HepG2 (cell line): Measurements from ENCODE around the gene MED25. TPM values are rescaled to one million over a fixed set of nuclear protein-coding genes. Genes with fewer than 3 reads are reported as not detected.

Source experiments
- BCLAF1 ChIP-seq: fragments of 450-650 bp; IDR thresholded peaks from 2 replicates; pipeline ENCODE4 v1.6.1; 2017; ENCODE audit warnings: mild to moderate bottlenecking
- BHLHE40 ChIP-seq: IDR thresholded peaks from 2 replicates; pipeline ENCODE4 v1.6.1; 2011; ENCODE audit warnings: low read length, improper control_type of control experiment
- DR1 ChIP-seq: sonication (generic); formaldehyde crosslinking; IDR thresholded peaks from 2 replicates; pipeline ENCODE4 v1.8.0; 2021; ENCODE audit warnings: mild to moderate bottlenecking, missing genetic modification reagents, inconsistent platforms
- ELF3 ChIP-seq: IDR thresholded peaks from 2 replicates; pipeline ENCODE4 v1.6.1; 2016; ENCODE audit warnings: missing genetic modification reagents, missing compliant biosample characterization
- ISX ChIP-seq: sonication (generic); formaldehyde crosslinking; conservative IDR thresholded peaks from 2 replicates; pipeline ENCODE4 v1.5.0; 2020; ENCODE audit warnings: missing genetic modification reagents
- KDM2A ChIP-seq: sonication (generic); formaldehyde crosslinking; IDR thresholded peaks from 2 replicates; pipeline ENCODE4 v1.4.0; 2020; ENCODE audit warnings: low read depth, missing genetic modification reagents, borderline replicate concordance
- MEF2D ChIP-seq: sonication (generic); formaldehyde crosslinking; IDR thresholded peaks from 2 replicates; pipeline ENCODE4 v1.5.1; 2020; ENCODE audit warnings: mild to moderate bottlenecking, missing genetic modification reagents
- MYC ChIP-seq: sonication (generic); formaldehyde crosslinking; IDR thresholded peaks from 2 replicates; pipeline ENCODE4 v1.9.0; 2021; ENCODE audit warnings: missing genetic modification reagents, borderline replicate concordance
- NBN ChIP-seq: fragments of 450-650 bp; conservative IDR thresholded peaks from 2 replicates; pipeline ENCODE4 v1.6.1; 2017
- NCOR1 ChIP-seq: fragments of 200-600 bp; sonication (generic); IDR thresholded peaks from 2 replicates; pipeline ENCODE4 v1.7.0; 2017; ENCODE audit warnings: antibody characterized with exemption, low read length, borderline replicate concordance
- PAX8 ChIP-seq: sonication (generic); formaldehyde crosslinking; IDR thresholded peaks from 2 replicates; pipeline ENCODE4 v1.8.0; 2022; ENCODE audit warnings: mild to moderate bottlenecking, missing genetic modification reagents, borderline replicate concordance
- RERE ChIP-seq: IDR thresholded peaks from 2 replicates; pipeline ENCODE4 v1.6.1; 2016; ENCODE audit warnings: low read depth, missing genetic modification reagents, missing compliant biosample characterization
- SPEN ChIP-seq: sonication (generic); formaldehyde crosslinking; IDR thresholded peaks from 2 replicates; pipeline ENCODE4 v1.5.1; 2020; ENCODE audit warnings: low read depth, mild to moderate bottlenecking, missing genetic modification reagents
- TAF1 ChIP-seq: sonication (generic); formaldehyde crosslinking; IDR thresholded peaks from 2 replicates; pipeline ENCODE4 v1.4.0; 2020; ENCODE audit warnings: missing genetic modification reagents
- UBTF ChIP-seq: sonication (generic); formaldehyde crosslinking; IDR thresholded peaks from 2 replicates; pipeline ENCODE4 v1.4.0; 2020; ENCODE audit warnings: mild to moderate bottlenecking, missing genetic modification reagents
- ZNF530 ChIP-seq: sonication (generic); formaldehyde crosslinking; IDR thresholded peaks from 2 replicates; pipeline ENCODE4 v1.5.0; 2020; ENCODE audit warnings: low read depth, mild to moderate bottlenecking, missing genetic modification reagents
- ZNF607 ChIP-seq: sonication (generic); formaldehyde crosslinking; IDR thresholded peaks from 2 replicates; pipeline ENCODE4 v1.5.1; 2020; ENCODE audit warnings: missing genetic modification reagents, mild to moderate bottlenecking, borderline replicate concordance
- ZNF674 ChIP-seq: sonication (generic); formaldehyde crosslinking; IDR thresholded peaks from 2 replicates; pipeline ENCODE4 v1.5.0; 2020; ENCODE audit warnings: low read depth, mild to moderate bottlenecking, missing genetic modification reagents
- ZNF747 ChIP-seq: sonication (generic); formaldehyde crosslinking; IDR thresholded peaks from 2 replicates; pipeline ENCODE4 v1.8.1; 2023; ENCODE audit warnings: missing genetic modification reagents, mild to moderate bottlenecking, borderline replicate concordance
- polyA plus RNA-seq, 8 experiments: library from polyadenylated mRNA; depleted of rRNA in 3 of 8; stranded (reverse) in 7 of 8; unstranded in 1 of 8; fragments of >200 nt; fragmentation: Illumina TruSeq in 4 of 8; extraction: Trizol in 4 of 8; gene quantifications; 2 replicates each; pipeline versions ENCODE4 v1.2.1 to v1.2.3, GENCODE V29; 2011 to 2016; ENCODE audit warnings: low read depth in 4 of 8, missing spikeins in 1 of 8, mixed read lengths in 1 of 8; ENCODE audit not compliant: insufficient read depth in 1 of 8
- total RNA-seq, 5 experiments: library from RNA; depleted of rRNA; stranded (reverse); fragments of >200 nt; fragmentation: Illumina TruSeq; extraction: Trizol; gene quantifications; 2 replicates each; pipeline ENCODE4 v1.2.3, GENCODE V29; 2016; ENCODE audit warnings: low read depth in 1 of 5

Gene MED25
- total and polyA plus RNA-seq, 2 of the 13 experiments (the other 11 are each of a cell fraction or from before 2014, with no cell fraction given), result 11.1 to 15.1 TPM

- TF ChIP-seq NCOR1 (no peak), RERE (CRISPR knock-in tag) (no peak), KDM2A (CRISPR knock-in tag) (peak; percentile 79), UBTF (CRISPR knock-in tag) (peak; percentile 86), BHLHE40 (0 out of 2 replicates have a peak, but pooled peaks have one; percentile 18), BCLAF1 (no peak), ZNF607 (CRISPR knock-in tag) (no peak; the same call in 1 of the 2 replicates), ZNF530 (CRISPR knock-in tag) (no peak), ZNF674 (no peak), MEF2D (CRISPR knock-in tag) (peak; percentile 42; the same call in 1 of the 2 replicates), TAF1 (CRISPR knock-in tag) (peak; percentile 64), ISX (CRISPR knock-in tag) (no peak), NBN (no peak), SPEN (CRISPR knock-in tag) (peak; percentile 92), ZNF747 (CRISPR knock-in tag) (peak; percentile 85), ELF3 (no peak), PAX8 (CRISPR knock-in tag) (0 out of 2 replicates have a peak, but pooled peaks have one; percentile 14), MYC (CRISPR knock-in tag) (peak; percentile 73; the same call in 1 of the 2 replicates), DR1 (CRISPR knock-in tag) (0 out of 2 replicates have a peak, but pooled peaks have one; percentile 68)
Observed at GRCh38 chr19:49866933-49867782, 49.1 kb downstream of the MED25 start, which contains the start of gene PNKP (continued).
